Memory B cell (primary cell): ENCODE data around the gene ULBP1.
"Not testable (repeated sequence)": the region's sequence is repeated elsewhere in the genome, so short reads cannot be mapped to it uniquely, and the experiment has no call there.

Experiments
- ATAC-seq: fragments of 150-1000 bp; cut with Tn5 transposase; 2 replicates; pipeline ENCODE4 v1.10.0; 2021; ENCODE audit warnings: low read depth, mild to moderate bottlenecking, moderate library complexity
- DNase-seq, 2 donors: peaks; one replicate each; pipeline ENCODE4 v3.0.0; 2022; ENCODE audit warnings: low spot score in 2 of 2
- H3K27ac Mint-ChIP-seq: one replicate; pipeline ENCODE4 v1.8.0; 2022; ENCODE audit warnings: mild to moderate bottlenecking, moderate library complexity, mixed read lengths
- H3K27me3 Mint-ChIP-seq: one replicate; pipeline ENCODE4 v1.8.0; 2022; ENCODE audit warnings: mixed read lengths
- H3K36me3 Mint-ChIP-seq: one replicate; pipeline ENCODE4 v1.8.0; 2022; ENCODE audit warnings: mild to moderate bottlenecking, mixed read lengths
- H3K4me1 Mint-ChIP-seq: one replicate; pipeline ENCODE4 v1.8.0; 2022; ENCODE audit warnings: mixed read lengths
- H3K4me3 Mint-ChIP-seq: one replicate; pipeline ENCODE4 v1.8.0; 2022; ENCODE audit warnings: mild to moderate bottlenecking, moderate library complexity, mixed read lengths
- H3K9me3 Mint-ChIP-seq: one replicate; pipeline ENCODE4 v1.8.0; 2022; ENCODE audit warnings: mixed read lengths

Gene ULBP1

GRCh38 chr6:149953390-149953789, 10.4 kb upstream of the ULBP1 start:
- H3K27ac Mint-ChIP-seq, H3K9me3 Mint-ChIP-seq, H3K4me3 Mint-ChIP-seq, H3K4me1 Mint-ChIP-seq, ATAC-seq, DNase-seq, H3K36me3 Mint-ChIP-seq: not testable (repeated sequence)
- H3K27me3 Mint-ChIP-seq = peaks cover 36% of the 10 kb centered on the region

GRCh38 chr6:149953934-149954327, 9.8 kb upstream of the ULBP1 start:
- peak; percentile 81 for ATAC-seq
- DNase-seq, H3K4me1 Mint-ChIP-seq, H3K4me3 Mint-ChIP-seq, H3K9me3 Mint-ChIP-seq, H3K27ac Mint-ChIP-seq, H3K36me3 Mint-ChIP-seq: not testable (repeated sequence)
- H3K27me3 Mint-ChIP-seq = peaks cover 39% of the 10 kb centered on the region

GRCh38 chr6:149954328-149954983, 9.3 kb upstream of the ULBP1 start:
- ATAC-seq = peak; percentile 49
- not testable (repeated sequence) for H3K9me3 Mint-ChIP-seq, H3K4me3 Mint-ChIP-seq, DNase-seq, H3K27ac Mint-ChIP-seq, H3K4me1 Mint-ChIP-seq, H3K36me3 Mint-ChIP-seq
- H3K27me3 Mint-ChIP-seq = peaks cover 43% of the 10 kb centered on the region

DNA sequence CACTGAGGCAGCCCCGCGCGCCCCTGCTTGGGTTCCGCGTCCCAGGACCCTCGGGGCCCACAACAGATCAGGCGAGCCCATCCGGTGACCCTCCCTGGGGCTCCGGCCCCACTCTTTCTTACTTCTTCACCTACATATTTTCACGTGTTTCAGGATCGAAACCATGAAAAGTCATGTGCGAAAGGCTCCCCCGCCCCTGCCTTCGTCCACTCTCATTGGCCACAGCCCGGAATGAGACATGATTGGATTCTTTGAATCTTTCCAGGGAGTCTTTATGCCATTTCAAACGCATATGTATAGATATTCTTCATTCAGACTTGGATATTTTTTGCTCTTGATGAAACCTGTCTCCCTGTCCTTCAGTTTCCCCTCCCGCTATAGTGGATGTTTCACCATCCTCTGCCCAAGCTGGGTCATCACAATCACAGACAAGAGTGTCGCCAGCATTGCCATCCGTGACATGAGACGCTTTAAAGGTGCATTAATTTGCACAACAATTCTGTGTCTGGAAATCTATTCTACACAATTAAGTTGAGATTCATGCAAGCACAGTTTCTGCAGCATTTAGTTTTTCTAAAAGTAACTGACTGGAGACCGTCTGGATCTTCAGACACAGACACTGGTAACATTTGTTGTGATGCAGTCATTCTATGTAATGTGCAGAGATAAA, 8.6 kb upstream of the ULBP1 start:
- H3K27ac Mint-ChIP-seq, H3K4me1 Mint-ChIP-seq, DNase-seq, H3K9me3 Mint-ChIP-seq, ATAC-seq, H3K36me3 Mint-ChIP-seq: not testable (repeated sequence)
- peaks cover 43% of the 10 kb centered on the region for H3K27me3 Mint-ChIP-seq
- H3K4me3 Mint-ChIP-seq = peak overlapping the region; percentile 75

DNA sequence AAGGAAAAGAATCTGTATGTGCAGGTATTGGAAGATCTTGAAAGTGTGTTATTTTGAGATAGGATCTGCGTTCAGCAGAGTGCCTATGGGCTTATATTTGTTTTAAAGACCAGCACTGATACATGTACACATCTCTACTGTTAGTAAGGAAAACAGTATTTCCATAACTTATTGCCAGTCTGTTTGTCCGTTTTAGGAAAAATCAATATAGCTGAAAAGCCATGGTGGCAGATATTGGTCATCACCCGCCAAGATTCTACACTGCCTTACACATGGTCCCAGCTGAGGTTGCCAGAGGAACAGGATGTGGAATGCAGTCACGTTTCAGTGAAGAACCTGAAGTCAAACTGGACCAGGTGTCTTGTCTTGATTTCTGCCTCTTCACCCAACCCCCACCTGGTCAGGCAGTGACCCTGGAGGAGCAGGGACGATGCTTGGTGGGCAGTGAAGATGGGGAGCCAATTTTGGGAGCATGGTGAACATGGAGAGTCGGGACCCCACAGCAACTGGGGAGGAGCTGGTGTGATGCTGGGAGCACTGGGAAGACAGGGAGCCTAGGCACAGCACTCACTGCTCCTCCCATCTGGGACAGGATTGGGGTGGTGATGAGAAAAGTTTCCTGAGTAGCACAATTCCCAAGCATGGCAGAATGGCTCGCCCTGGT, 8.0 kb upstream of the ULBP1 start:
- not testable (repeated sequence) for ATAC-seq, H3K4me1 Mint-ChIP-seq, H3K36me3 Mint-ChIP-seq, H3K27ac Mint-ChIP-seq, H3K9me3 Mint-ChIP-seq, DNase-seq, H3K4me3 Mint-ChIP-seq
- peaks cover 43% of the 10 kb centered on the region for H3K27me3 Mint-ChIP-seq

GRCh38 chr6:149958124-149958523, 5.6 kb upstream of the ULBP1 start:
- H3K36me3 Mint-ChIP-seq, H3K9me3 Mint-ChIP-seq, ATAC-seq, DNase-seq, H3K27ac Mint-ChIP-seq, H3K4me3 Mint-ChIP-seq: not testable (repeated sequence)
- Mint-ChIP-seq H3K27me3 (peaks cover 33% of the 10 kb centered on the region), H3K4me1 (peaks cover 12% of the 10 kb centered on the region)

DNA sequence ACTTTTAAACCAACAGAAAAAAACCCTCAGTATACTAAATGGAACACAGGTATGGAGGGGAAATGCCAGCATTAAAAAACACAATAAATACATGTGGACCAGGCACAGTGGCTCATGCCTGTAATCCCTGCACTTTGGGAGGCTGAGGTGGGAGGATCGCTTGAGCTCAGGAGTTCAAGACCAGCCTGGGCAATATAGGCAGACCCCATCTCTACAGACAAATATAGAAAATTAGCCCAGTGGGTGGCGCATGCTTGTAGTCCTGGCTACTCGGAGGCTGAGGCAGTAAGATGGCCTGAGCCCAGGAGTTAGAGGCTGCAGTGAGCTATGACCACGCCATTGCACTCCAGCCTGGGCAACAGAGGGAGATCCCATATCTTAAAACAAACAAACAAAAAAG, 3.9 kb upstream of the ULBP1 start:
- not testable (repeated sequence) for H3K36me3 Mint-ChIP-seq, DNase-seq, ATAC-seq, H3K9me3 Mint-ChIP-seq, H3K27ac Mint-ChIP-seq, H3K4me3 Mint-ChIP-seq
- peaks cover 40% of the 10 kb centered on the region for H3K27me3 Mint-ChIP-seq
- peaks cover 25% of the 10 kb centered on the region for H3K4me1 Mint-ChIP-seq

DNA sequence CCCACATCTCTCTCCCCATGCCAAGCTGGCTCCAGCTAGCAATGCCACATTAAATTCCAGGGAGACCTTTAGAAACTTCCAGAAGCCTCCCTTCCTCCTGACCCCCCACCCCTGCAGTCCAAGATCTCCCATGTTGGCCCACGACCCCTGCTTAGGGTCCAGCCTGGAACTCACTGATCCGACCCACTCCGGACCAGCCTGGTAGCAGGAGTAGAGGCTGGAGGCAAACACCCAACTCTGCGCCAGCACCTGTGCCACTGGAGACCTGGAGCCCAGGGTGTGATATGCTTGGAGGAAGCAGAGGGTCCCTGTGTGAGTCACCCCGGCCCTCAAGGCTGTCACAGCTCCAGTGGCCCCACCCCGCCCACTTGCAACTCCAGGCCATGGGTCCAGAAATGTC, 3.3 kb upstream of the ULBP1 start:
- no peak for DNase-seq
- Mint-ChIP-seq H3K27ac (no peak overlapping the region), H3K4me1 (peaks cover 25% of the 10 kb centered on the region), H3K36me3 (peaks cover 4% of the 10 kb centered on the region), H3K27me3 (peaks cover 40% of the 10 kb centered on the region), H3K9me3 (no peaks in the 10 kb centered on the region), H3K4me3 (no peak overlapping the region)
- no peak for ATAC-seq

DNA sequence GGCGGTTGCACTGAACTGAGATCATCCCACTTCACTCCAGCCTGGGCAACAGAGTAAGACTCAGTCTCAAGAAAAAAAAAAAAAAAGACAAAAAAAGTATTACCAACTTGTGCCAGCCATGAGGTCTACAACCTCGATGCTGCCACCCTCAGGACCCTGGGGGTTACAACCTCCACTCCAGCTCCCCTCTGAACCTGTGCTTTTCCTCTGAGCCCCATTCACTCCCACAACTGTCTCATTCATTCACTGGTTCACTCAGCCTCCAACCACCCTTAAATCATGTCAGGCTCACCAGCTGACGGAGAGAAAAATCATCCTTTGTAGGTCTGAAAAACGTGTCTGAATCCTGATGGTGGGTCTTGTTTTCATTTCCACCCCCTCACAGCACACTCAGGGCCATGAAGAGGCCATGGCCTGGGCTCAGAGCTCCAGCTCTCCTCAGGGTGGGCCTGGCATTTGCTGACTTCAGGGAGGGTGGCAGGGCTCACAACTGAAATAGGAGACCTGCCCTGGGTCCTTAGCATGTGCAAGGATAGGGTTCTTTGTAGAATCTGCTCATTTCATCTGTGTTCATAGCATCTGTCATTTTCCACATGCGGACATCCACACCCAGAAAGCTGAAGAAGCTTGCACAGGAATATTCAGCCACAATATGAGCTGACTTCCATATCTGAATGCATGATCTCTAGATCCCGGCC, 1.9 kb upstream of the ULBP1 start:
- Mint-ChIP-seq H3K4me1 (peaks cover 25% of the 10 kb centered on the region), H3K27ac (no peak overlapping the region), H3K9me3 (no peaks in the 10 kb centered on the region), H3K4me3 (no peak overlapping the region), H3K27me3 (peaks cover 40% of the 10 kb centered on the region), H3K36me3 (peaks cover 4% of the 10 kb centered on the region)
- no peak for DNase-seq
- peak; percentile 18 for ATAC-seq

GRCh38 chr6:149962461-149963211, 1.1 kb upstream of the ULBP1 start:
- peaks cover 40% of the 10 kb centered on the region for H3K27me3 Mint-ChIP-seq
- DNase-seq (no peak), ATAC-seq (no peak)
- peaks cover 25% of the 10 kb centered on the region for H3K4me1 Mint-ChIP-seq
- H3K36me3 Mint-ChIP-seq = peaks cover 4% of the 10 kb centered on the region
- H3K27ac Mint-ChIP-seq = no peak overlapping the region
- no peaks in the 10 kb centered on the region for H3K9me3 Mint-ChIP-seq
- H3K4me3 Mint-ChIP-seq = peak overlapping the region; percentile 84

DNA sequence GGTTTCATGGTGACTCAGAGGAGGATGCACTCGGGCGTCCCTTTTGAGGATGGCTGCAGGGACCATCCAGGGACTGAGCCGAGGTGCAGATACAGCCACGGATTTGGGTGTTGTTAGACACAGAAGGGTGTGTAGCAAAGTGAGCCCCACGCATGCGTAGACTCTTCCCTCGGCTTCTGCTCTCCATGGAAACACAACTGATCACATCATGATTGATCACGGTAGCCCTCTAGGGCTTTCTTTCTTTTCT, 606 bp upstream of the ULBP1 start:
- DNase-seq (no peak), ATAC-seq (peak; percentile 12)
- Mint-ChIP-seq H3K36me3 (peaks cover 4% of the 10 kb centered on the region), H3K9me3 (no peaks in the 10 kb centered on the region), H3K4me1 (peaks cover 25% of the 10 kb centered on the region), H3K27ac (peak overlapping the region; percentile 92), H3K4me3 (peak overlapping the region; percentile 84), H3K27me3 (peaks cover 41% of the 10 kb centered on the region)

- H3K4me3 Mint-ChIP-seq = peak overlapping the region; percentile 84
- H3K36me3 Mint-ChIP-seq = peaks cover 4% of the 10 kb centered on the region
- H3K27me3 Mint-ChIP-seq = peaks cover 39% of the 10 kb centered on the region
- DNase-seq (peak; percentile 37 to 58), ATAC-seq (no peak)
- H3K27ac Mint-ChIP-seq = peak overlapping the region; percentile 92
- H3K4me1 Mint-ChIP-seq = peaks cover 25% of the 10 kb centered on the region
- no peaks in the 10 kb centered on the region for H3K9me3 Mint-ChIP-seq
Observed at GRCh38 chr6:149964308-149965193, 808 bp downstream of the ULBP1 start.
